ENCODE data around the gene SUGP2.
"Not testable (repeated sequence)": the region's sequence is repeated elsewhere in the genome, so short reads cannot be mapped to it uniquely, and the experiment has no call there.

The SUGP2 gene

DNA sequence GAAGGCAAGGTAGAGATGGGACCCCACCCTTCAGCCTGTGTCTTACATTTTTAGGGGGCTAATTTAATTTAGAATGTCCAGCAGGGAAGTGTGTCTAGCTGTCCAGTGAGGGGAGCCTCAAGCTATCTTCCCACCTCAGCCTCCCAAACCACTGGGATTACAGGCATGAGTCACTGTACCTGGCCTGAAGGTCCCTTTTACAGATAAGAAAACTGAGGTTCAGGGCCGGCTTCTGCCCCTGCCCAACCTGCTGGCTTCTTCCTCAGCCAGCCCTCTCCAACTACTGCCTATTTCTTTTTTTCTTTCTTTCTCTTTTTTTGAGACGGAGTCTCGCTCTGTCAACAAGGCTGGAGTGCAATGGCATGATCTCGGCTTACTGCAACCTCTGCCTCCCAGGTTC lies 72.9 kb downstream of the SUGP2 start:
- TF ChIP-seq POLR2AphosphoS5 (IDR thresholded peaks at IDR 0.05; ENCODE audit: low read depth, low read length) (no peak), TAF1 (IDR thresholded peaks at IDR 0.05; ENCODE audit: borderline replicate concordance, low read depth, low read length) (no peak), POLR2A (IDR thresholded peaks at IDR 0.05; ENCODE audit: low read depth, low read length) (no peak)
- FAIRE-seq, result no peak
- DNase-seq (ENCODE audit: insufficient read length), result no peak

DNA sequence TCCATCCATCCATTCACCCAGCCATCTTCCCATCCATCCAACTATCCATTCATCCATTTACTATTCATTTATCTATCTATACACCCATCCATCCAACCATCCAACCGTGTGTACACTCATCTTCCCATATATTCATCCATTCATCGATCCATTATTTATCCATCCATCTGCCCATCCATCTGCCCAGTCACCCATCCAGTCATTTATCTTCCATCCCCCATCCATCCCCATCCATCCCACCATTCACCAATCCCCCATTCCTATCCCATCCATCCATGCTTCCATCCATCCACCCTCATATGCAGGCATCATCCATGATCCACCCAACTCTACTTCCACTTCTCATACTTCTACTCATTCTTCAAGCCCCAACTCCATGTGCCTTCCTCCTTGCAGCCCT lies 78.3 kb downstream of the SUGP2 start:
- no peak for DNase-seq (ENCODE audit: insufficient read length)
- no peak for FAIRE-seq
- TF ChIP-seq TAF1 (IDR thresholded peaks at IDR 0.05; ENCODE audit: borderline replicate concordance, low read depth, low read length), result no peak
- TF ChIP-seq POLR2A (IDR thresholded peaks at IDR 0.05; ENCODE audit: low read depth, low read length), result no peak
- TF ChIP-seq POLR2AphosphoS5 (IDR thresholded peaks at IDR 0.05; ENCODE audit: low read depth, low read length), result no peak

GRCh38 chr19:18954094-18954493 lies 79.2 kb downstream of the SUGP2 start:
- no peak for TF ChIP-seq POLR2A (IDR thresholded peaks at IDR 0.05; ENCODE audit: low read depth, low read length)
- no peak for TF ChIP-seq POLR2AphosphoS5 (IDR thresholded peaks at IDR 0.05; ENCODE audit: low read depth, low read length)
- TF ChIP-seq TAF1 (IDR thresholded peaks at IDR 0.05; ENCODE audit: borderline replicate concordance, low read depth, low read length), result no peak
- no peak for FAIRE-seq

GRCh38 chr19:18952364-18953003 lies 80.8 kb downstream of the SUGP2 start:
- DNase-seq (ENCODE audit: insufficient read length); FAIRE-seq: not testable (repeated sequence)

More at GRCh38 chr19:18954094-18954493, 79.2 kb downstream of the SUGP2 start:
- DNase-seq (ENCODE audit: insufficient read length), result no peak

DNA sequence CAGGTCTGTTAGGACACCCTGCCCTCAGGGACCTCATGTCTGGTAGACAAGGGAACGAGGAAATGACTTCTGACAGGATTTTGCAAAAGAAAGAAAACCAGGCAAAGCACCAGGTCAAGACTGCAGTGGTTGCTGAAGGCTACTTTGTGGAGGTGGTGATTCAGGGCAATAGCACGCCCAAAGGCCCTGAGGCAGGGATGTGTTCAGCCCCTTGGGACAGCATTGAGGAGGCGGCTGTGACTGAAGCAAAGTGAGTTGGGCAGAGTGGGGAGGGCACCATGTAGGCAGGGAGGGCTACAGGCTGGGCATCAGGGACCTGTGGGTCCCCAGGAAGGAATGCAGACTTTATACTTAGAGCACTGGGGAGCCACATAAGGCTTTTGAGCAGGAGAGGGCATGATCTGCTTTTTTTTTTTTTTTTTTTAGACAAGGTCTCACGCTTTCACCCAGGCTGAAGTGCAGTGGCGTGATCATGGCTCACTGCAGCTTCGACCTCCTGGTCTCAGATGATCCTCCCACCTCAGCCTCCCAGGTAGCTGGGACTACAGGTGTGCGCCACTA lies 81.5 kb downstream of the SUGP2 start:
- FAIRE-seq (no peak), DNase-seq (ENCODE audit: insufficient read length) (no peak)
- TF ChIP-seq POLR2AphosphoS5 (IDR thresholded peaks at IDR 0.05; ENCODE audit: low read depth, low read length) (no peak), TAF1 (IDR thresholded peaks at IDR 0.05; ENCODE audit: borderline replicate concordance, low read depth, low read length) (no peak), POLR2A (IDR thresholded peaks at IDR 0.05; ENCODE audit: low read depth, low read length) (no peak)

- DNase-seq (ENCODE audit: insufficient read length) (no peak), FAIRE-seq (no peak)
- no peak for TF ChIP-seq TAF1 (IDR thresholded peaks at IDR 0.05; ENCODE audit: borderline replicate concordance, low read depth, low read length)
- no peak for TF ChIP-seq POLR2A (IDR thresholded peaks at IDR 0.05; ENCODE audit: low read depth, low read length)
- no peak for TF ChIP-seq POLR2AphosphoS5 (IDR thresholded peaks at IDR 0.05; ENCODE audit: low read depth, low read length)
These were observed 83.5 kb downstream of the SUGP2 start for GRCh38 chr19:18949858-18950257.

GRCh38 chr19:18948976-18949356 lies 84.4 kb downstream of the SUGP2 start:
- FAIRE-seq (no peak), DNase-seq (ENCODE audit: insufficient read length) (no peak)
- TF ChIP-seq POLR2A (IDR thresholded peaks at IDR 0.05; ENCODE audit: low read depth, low read length) (no peak), TAF1 (IDR thresholded peaks at IDR 0.05; ENCODE audit: borderline replicate concordance, low read depth, low read length) (no peak), POLR2AphosphoS5 (IDR thresholded peaks at IDR 0.05; ENCODE audit: low read depth, low read length) (no peak)

GRCh38 chr19:18948075-18948975 lies 85.0 kb downstream of the SUGP2 start:
- DNase-seq (ENCODE audit: insufficient read length) (no peak), FAIRE-seq (no peak)
- TF ChIP-seq POLR2AphosphoS5 (IDR thresholded peaks at IDR 0.05; ENCODE audit: low read depth, low read length) (no peak), TAF1 (IDR thresholded peaks at IDR 0.05; ENCODE audit: borderline replicate concordance, low read depth, low read length) (no peak), POLR2A (IDR thresholded peaks at IDR 0.05; ENCODE audit: low read depth, low read length) (no peak)

DNA sequence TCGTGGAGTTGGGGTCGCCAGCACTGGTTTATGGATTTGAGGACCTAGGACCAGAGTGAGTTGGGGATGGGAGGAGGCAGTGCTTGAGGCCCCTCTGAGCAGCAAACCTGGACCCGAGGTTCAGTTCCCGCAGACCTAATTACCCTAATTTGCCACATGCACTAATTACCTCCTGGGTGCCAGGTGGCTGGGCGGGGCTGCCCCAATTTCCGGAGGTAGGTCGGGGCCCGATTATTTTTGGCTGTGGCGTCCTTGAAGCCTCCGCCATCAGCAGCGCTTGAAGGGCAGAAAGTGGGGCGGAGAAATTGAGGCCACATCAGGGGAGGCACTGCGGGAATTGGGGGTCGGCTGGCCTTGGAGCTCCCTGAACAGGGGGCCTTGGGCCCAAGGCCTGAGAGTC lies 86.4 kb downstream of the SUGP2 start:
- FAIRE-seq (no peak), DNase-seq (ENCODE audit: insufficient read length) (no peak)
- TF ChIP-seq TAF1 (IDR thresholded peaks at IDR 0.05; ENCODE audit: borderline replicate concordance, low read depth, low read length) (no peak), POLR2AphosphoS5 (IDR thresholded peaks at IDR 0.05; ENCODE audit: low read depth, low read length) (no peak), POLR2A (IDR thresholded peaks at IDR 0.05; ENCODE audit: low read depth, low read length) (no peak)

DNA sequence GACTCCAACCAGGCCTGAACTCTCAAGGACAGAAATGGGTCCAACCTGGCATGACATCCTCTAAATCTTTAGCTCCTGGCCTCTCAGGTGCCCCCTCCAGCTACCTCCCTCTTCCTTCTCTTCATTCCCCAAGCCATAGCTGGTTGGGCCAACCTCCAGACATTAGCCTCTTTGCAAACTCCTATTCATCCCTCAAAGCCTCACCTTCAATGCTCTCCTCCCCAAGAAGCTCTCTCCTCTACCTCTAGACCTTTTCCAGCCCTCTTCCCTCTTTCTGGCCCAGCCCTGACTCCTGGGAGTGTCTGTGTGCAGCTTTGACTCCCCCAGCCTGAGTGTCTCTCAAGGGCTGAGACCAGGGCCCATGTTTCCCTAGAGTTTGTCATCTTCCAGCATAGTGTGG lies 87.0 kb downstream of the SUGP2 start:
- FAIRE-seq (no peak), DNase-seq (ENCODE audit: insufficient read length) (no peak)
- no peak for TF ChIP-seq POLR2AphosphoS5 (IDR thresholded peaks at IDR 0.05; ENCODE audit: low read depth, low read length)
- TF ChIP-seq TAF1 (IDR thresholded peaks at IDR 0.05; ENCODE audit: borderline replicate concordance, low read depth, low read length), result no peak
- no peak for TF ChIP-seq POLR2A (IDR thresholded peaks at IDR 0.05; ENCODE audit: low read depth, low read length)

DNA sequence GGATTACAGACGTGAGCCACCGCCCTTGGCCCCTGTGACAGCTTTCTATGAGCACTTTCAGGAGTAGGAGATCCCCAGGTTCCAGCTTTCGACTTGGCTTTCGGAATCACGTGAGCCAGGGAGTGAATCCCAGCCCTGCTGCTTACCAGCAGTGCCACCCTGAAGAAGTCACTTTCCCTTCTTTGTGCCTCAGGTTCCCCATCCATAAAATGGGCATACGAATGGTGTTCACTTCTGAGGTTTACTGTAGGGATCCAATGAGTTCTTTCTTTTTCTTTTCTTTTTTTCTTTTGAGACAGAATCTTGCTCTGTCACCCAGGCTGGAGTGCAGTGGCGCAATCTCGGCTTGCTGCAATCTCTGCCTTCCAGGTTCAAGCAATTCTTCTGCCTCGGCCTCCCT lies 88.0 kb downstream of the SUGP2 start:
- TF ChIP-seq POLR2A (IDR thresholded peaks at IDR 0.05; ENCODE audit: low read depth, low read length) (no peak), POLR2AphosphoS5 (IDR thresholded peaks at IDR 0.05; ENCODE audit: low read depth, low read length) (no peak), TAF1 (IDR thresholded peaks at IDR 0.05; ENCODE audit: borderline replicate concordance, low read depth, low read length) (no peak)
- FAIRE-seq, result no peak
- no peak for DNase-seq (ENCODE audit: insufficient read length)

DNA sequence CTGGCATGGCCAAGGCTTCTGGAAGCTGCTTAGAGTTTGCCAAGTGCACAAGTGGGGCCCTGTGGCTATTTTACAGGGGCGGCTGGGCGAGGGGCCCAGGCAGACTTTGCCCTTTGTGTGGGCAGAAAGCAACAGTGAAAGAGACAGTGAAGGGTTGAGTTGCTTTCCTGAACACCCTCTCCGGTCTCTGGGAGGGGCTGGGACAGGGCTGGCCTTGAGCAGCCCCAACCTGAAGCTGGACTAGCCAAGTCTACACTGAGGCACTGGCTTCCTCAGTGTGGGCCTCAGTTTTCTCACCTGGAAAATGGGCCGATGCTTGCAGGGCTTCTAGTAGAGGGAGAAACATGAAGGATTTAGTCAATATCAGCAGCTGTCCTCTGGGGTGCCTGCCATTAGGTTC lies 89.9 kb downstream of the SUGP2 start:
- DNase-seq (ENCODE audit: insufficient read length) (no peak), FAIRE-seq (no peak)
- TF ChIP-seq POLR2AphosphoS5 (IDR thresholded peaks at IDR 0.05; ENCODE audit: low read depth, low read length) (no peak), POLR2A (IDR thresholded peaks at IDR 0.05; ENCODE audit: low read depth, low read length) (no peak), TAF1 (IDR thresholded peaks at IDR 0.05; ENCODE audit: borderline replicate concordance, low read depth, low read length) (no peak)

All from GM12892 (cell line).